ENCODE results near the gene CYBRD1.
A peak's percentile ranks its signal among the peaks of the same experiment; 100 is the strongest.

Gene CYBRD1

DNA sequence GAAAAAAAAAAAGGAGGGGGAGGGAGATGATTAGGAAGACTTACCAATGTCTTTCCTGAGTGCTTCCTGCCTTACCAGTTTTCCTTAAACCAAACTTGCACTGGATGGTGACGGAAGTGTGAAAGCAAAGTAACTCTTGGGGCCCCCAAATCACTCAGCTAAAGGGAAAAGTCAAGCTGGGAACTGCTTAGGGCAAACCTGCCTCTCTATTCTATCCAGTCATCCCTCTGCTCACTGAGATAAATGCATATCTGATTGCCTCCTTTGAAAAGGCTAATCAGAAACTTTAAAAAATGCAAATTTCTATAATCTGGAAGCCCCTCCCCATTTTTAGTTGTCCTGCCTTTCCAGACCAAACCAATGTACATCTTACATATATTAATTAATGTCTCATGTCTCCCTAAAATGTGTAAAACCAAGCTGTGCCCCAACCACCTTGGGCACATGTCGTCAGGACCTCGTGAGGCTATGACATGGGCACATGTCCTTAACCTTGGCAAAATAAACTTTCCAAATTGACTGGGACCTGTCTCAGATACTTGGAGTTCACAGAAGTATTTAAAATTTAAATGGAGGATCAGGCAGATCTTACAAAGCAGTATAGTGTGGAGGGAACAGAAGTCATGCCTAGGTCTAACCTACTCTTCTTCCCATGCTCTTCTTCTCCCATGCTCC is 7.2 kb upstream of the CYBRD1 start:
- no peak for DNase-seq (ENCODE audit: extremely low spot score)
- ChIA-PET CTCF (no interaction called here), POLR2A (no interaction called here)
- no peak for TF ChIP-seq NFRKB (IDR thresholded peaks at IDR 0.05)
- TF ChIP-seq SP1 (IDR thresholded peaks at IDR 0.05): no peak
- no peak for TF ChIP-seq ELF4 (IDR thresholded peaks at IDR 0.05)
- TF ChIP-seq ZNF384 (IDR thresholded peaks at IDR 0.05): no peak
- TF ChIP-seq CTBP1 (IDR thresholded peaks at IDR 0.05; ENCODE audit: borderline replicate concordance): no peak
- TF ChIP-seq FOXM1 (IDR thresholded peaks at IDR 0.05; ENCODE audit: borderline replicate concordance): no peak
- TF ChIP-seq PKNOX1 (IDR thresholded peaks at IDR 0.05): no peak
- no peak for TF ChIP-seq SUZ12 (IDR thresholded peaks at IDR 0.05)
- no peak for TF ChIP-seq BHLHE40 (IDR thresholded peaks at IDR 0.05; ENCODE audit: borderline replicate concordance)
- no peak for TF ChIP-seq FOXK2 (IDR thresholded peaks at IDR 0.05)
- TF ChIP-seq FOXA1 (IDR thresholded peaks at IDR 0.05): no peak
- no peak for TF ChIP-seq L3MBTL2 (conservative IDR thresholded peaks at IDR 0.05)
- no peak for TF ChIP-seq ARNT (IDR thresholded peaks at IDR 0.05)
- TF ChIP-seq TARDBP (IDR thresholded peaks at IDR 0.05): no peak

GRCh38 chr2:171515672-171516298 is 6.5 kb upstream of the CYBRD1 start:
- ChIA-PET CTCF (no interaction called here), POLR2A (no interaction called here)
- DNase-seq (ENCODE audit: extremely low spot score): no peak
- TF ChIP-seq HDGF (IDR thresholded peaks at IDR 0.05; ENCODE audit: borderline replicate concordance) (no peak), NFRKB (IDR thresholded peaks at IDR 0.05) (no peak), ZNF384 (IDR thresholded peaks at IDR 0.05) (no peak), SP1 (IDR thresholded peaks at IDR 0.05) (no peak), TARDBP (IDR thresholded peaks at IDR 0.05) (no peak), PKNOX1 (IDR thresholded peaks at IDR 0.05) (no peak), FOXK2 (IDR thresholded peaks at IDR 0.05) (no peak), FOXA1 (IDR thresholded peaks at IDR 0.05) (no peak), BHLHE40 (IDR thresholded peaks at IDR 0.05; ENCODE audit: borderline replicate concordance) (no peak), ARNT (IDR thresholded peaks at IDR 0.05) (no peak), SUZ12 (IDR thresholded peaks at IDR 0.05) (no peak), ELF4 (IDR thresholded peaks at IDR 0.05) (no peak), L3MBTL2 (conservative IDR thresholded peaks at IDR 0.05) (no peak), CTBP1 (IDR thresholded peaks at IDR 0.05; ENCODE audit: borderline replicate concordance) (no peak)

DNA sequence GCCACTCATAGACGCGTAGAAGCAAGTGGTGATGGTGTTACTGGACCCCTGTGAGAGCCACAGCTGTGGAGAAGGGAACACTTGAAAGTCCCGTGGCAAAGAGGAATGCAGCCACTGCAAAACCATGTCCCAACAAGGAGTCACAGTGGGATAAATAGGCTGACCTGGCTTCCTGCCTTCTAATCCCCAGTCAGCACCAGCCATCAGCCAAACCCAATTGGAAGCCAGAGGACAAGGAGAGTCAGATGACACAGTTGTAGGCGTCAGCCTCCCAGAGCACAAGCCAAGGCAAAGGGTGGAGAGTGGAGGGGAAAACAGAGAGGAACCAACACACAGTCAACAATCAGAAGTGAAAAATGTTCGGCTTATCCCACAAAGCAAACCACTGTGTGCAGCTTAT is 5.5 kb upstream of the CYBRD1 start:
- CTCF ChIA-PET: no interaction called here
- POLR2A ChIA-PET: no interaction called here
- TF ChIP-seq NFRKB (IDR thresholded peaks at IDR 0.05): no peak
- TF ChIP-seq TARDBP (IDR thresholded peaks at IDR 0.05): no peak
- no peak for TF ChIP-seq FOXK2 (IDR thresholded peaks at IDR 0.05)
- no peak for TF ChIP-seq FOXM1 (IDR thresholded peaks at IDR 0.05; ENCODE audit: borderline replicate concordance)
- TF ChIP-seq ELF4 (IDR thresholded peaks at IDR 0.05): no peak
- no peak for TF ChIP-seq L3MBTL2 (conservative IDR thresholded peaks at IDR 0.05)
- TF ChIP-seq ARNT (IDR thresholded peaks at IDR 0.05): no peak
- no peak for TF ChIP-seq FOXA1 (IDR thresholded peaks at IDR 0.05)
- no peak for TF ChIP-seq ZNF384 (IDR thresholded peaks at IDR 0.05)
- TF ChIP-seq SP1 (IDR thresholded peaks at IDR 0.05): no peak
- no peak for TF ChIP-seq CTBP1 (IDR thresholded peaks at IDR 0.05; ENCODE audit: borderline replicate concordance)
- no peak for DNase-seq (ENCODE audit: extremely low spot score)

GRCh38 chr2:171520471-171520870 is 1.8 kb upstream of the CYBRD1 start:
- POLR2A ChIA-PET: no interaction called here
- no peak for TF ChIP-seq SUZ12 (IDR thresholded peaks at IDR 0.05)
- TF ChIP-seq TARDBP (IDR thresholded peaks at IDR 0.05): no peak
- TF ChIP-seq SP1 (IDR thresholded peaks at IDR 0.05): no peak
- no peak for TF ChIP-seq BHLHE40 (IDR thresholded peaks at IDR 0.05; ENCODE audit: borderline replicate concordance)
- no peak for TF ChIP-seq FOXK2 (IDR thresholded peaks at IDR 0.05)
- no peak for TF ChIP-seq CTBP1 (IDR thresholded peaks at IDR 0.05; ENCODE audit: borderline replicate concordance)
- TF ChIP-seq ELF4 (IDR thresholded peaks at IDR 0.05): no peak
- no peak for TF ChIP-seq ARNT (IDR thresholded peaks at IDR 0.05)
- TF ChIP-seq NFRKB (IDR thresholded peaks at IDR 0.05): no peak
- no peak for TF ChIP-seq HDGF (IDR thresholded peaks at IDR 0.05; ENCODE audit: borderline replicate concordance)
- TF ChIP-seq PKNOX1 (IDR thresholded peaks at IDR 0.05): no peak
- no peak for TF ChIP-seq LEF1 (IDR thresholded peaks at IDR 0.05; ENCODE audit: borderline replicate concordance)
- TF ChIP-seq FOXM1 (IDR thresholded peaks at IDR 0.05; ENCODE audit: borderline replicate concordance): no peak
- no peak for TF ChIP-seq FOXA1 (IDR thresholded peaks at IDR 0.05)
- no peak for TF ChIP-seq L3MBTL2 (conservative IDR thresholded peaks at IDR 0.05)
- TF ChIP-seq ZNF384 (IDR thresholded peaks at IDR 0.05): no peak
- CTCF ChIA-PET: no interaction called here
- DNase-seq (ENCODE audit: extremely low spot score): no peak

GRCh38 chr2:171521361-171522051 is 768 bp upstream of the CYBRD1 start:
- TF ChIP-seq NFRKB (IDR thresholded peaks at IDR 0.05): no peak
- ChIA-PET CTCF (interaction anchor here (0.6 to 1.0 kb wide), 2 partner anchors 365 to 593 kb away, joined by 3 read pairs; partner anchors contain the start of gene GORASP2), POLR2A (interaction anchor here (1.0 to 3.6 kb wide), 5 partner anchors 15 to 590 kb away, joined by 3 to 21 read pairs (median 3); partner anchors contain the start of genes DCAF17 and METTL8)
- no peak for DNase-seq (ENCODE audit: extremely low spot score)

- TF ChIP-seq ELF4 (IDR thresholded peaks at IDR 0.05) (no peak), NFRKB (IDR thresholded peaks at IDR 0.05) (no peak), FOXM1 (IDR thresholded peaks at IDR 0.05; ENCODE audit: borderline replicate concordance) (no peak), FOXA1 (IDR thresholded peaks at IDR 0.05) (no peak), PKNOX1 (IDR thresholded peaks at IDR 0.05) (no peak), LEF1 (IDR thresholded peaks at IDR 0.05; ENCODE audit: borderline replicate concordance) (no peak), HDGF (IDR thresholded peaks at IDR 0.05; ENCODE audit: borderline replicate concordance) (no peak), BHLHE40 (IDR thresholded peaks at IDR 0.05; ENCODE audit: borderline replicate concordance) (no peak), TARDBP (IDR thresholded peaks at IDR 0.05) (no peak), SP1 (IDR thresholded peaks at IDR 0.05) (no peak), ARNT (IDR thresholded peaks at IDR 0.05) (no peak), FOXK2 (IDR thresholded peaks at IDR 0.05) (no peak), L3MBTL2 (conservative IDR thresholded peaks at IDR 0.05) (no peak; the same call in 1 of the 2 replicates), SUZ12 (IDR thresholded peaks at IDR 0.05) (no peak)
- CTCF ChIA-PET: no interaction called here
- POLR2A ChIA-PET: interaction anchor here (0.6 to 3.6 kb wide), 5 partner anchors 9 to 186 kb away, joined by 3 to 21 read pairs (median 3); partner anchors contain the start of genes DCAF17 and METTL8
- DNase-seq (ENCODE audit: extremely low spot score): peak; percentile 50
These were observed 464 bp downstream of the CYBRD1 start for GRCh38 chr2:171522788-171523087.

Measured in HEK293T (cell line).